DND-41 (cell line): ENCODE measurements around the gene PPA2.

ENCODE experiments used
- ATAC-seq: fragments of 200-7000 bp; cut with Tn5 transposase; 3 replicates; pipeline ENCODE4 v1.9.1; 2021; ENCODE audit warnings: low read depth; ENCODE audit not compliant: insufficient read depth
- DNase-seq: peaks from one replicate; pipeline ENCODE4 v3.0.0-alpha.2; 2020
- H2AFZ ChIP-seq: 2 replicates; pipeline ENCODE4 v1.6.0; 2012; ENCODE audit warnings: low read depth, low read length
- H3K27ac ChIP-seq: 2 replicates; pipeline ENCODE4 v1.5.1; 2012; ENCODE audit warnings: low read length, inconsistent platforms
- H3K27me3 ChIP-seq: fragments of 200-600 bp; sonication (generic); 2 replicates; pipeline ENCODE4 v1.6.0; 2012; ENCODE audit warnings: low read length, mild to moderate bottlenecking, inconsistent platforms; ENCODE audit not compliant: insufficient read depth, poor library complexity
- H3K36me3 ChIP-seq: 2 replicates; pipeline ENCODE4 v1.5.1; 2012; ENCODE audit warnings: low read length, inconsistent platforms; ENCODE audit not compliant: insufficient read depth
- H3K4me1 ChIP-seq: 2 replicates; pipeline ENCODE4 v1.5.1; 2012; ENCODE audit warnings: mild to moderate bottlenecking, low read length; ENCODE audit not compliant: insufficient read depth
- H3K4me2 ChIP-seq: 2 replicates; pipeline ENCODE4 v1.6.0; 2012; ENCODE audit warnings: mild to moderate bottlenecking, moderate library complexity, low read length, inconsistent platforms; ENCODE audit not compliant: insufficient read depth
- H3K4me3 ChIP-seq, 2 experiments: fragments of 200-600 bp in 1 of 2; shearing (Covaris generic) in 1 of 2; 2 replicates each; pipeline ENCODE4 v1.5.1; 2012 to 2016; ENCODE audit warnings: inconsistent platforms in 2 of 2, low read length in 2 of 2, mild to moderate bottlenecking in 2 of 2, low read depth in 1 of 2, moderate library complexity in 1 of 2
- H3K79me2 ChIP-seq: 2 replicates; pipeline ENCODE4 v1.6.0; 2012; ENCODE audit warnings: low read length, inconsistent platforms; ENCODE audit not compliant: insufficient read depth
- H3K9ac ChIP-seq: 2 replicates; pipeline ENCODE4 v1.6.0; 2012; ENCODE audit warnings: low read depth, mild to moderate bottlenecking, inconsistent platforms, low read length, moderate library complexity
- H3K9me3 ChIP-seq: 2 replicates; pipeline ENCODE4 v1.5.1; 2012; ENCODE audit warnings: low read length, moderate library complexity, mild to moderate bottlenecking, inconsistent platforms; ENCODE audit not compliant: insufficient read depth, severe bottlenecking
- H4K20me1 ChIP-seq: 2 replicates; pipeline ENCODE4 v1.6.0; 2012; ENCODE audit warnings: low read length; ENCODE audit not compliant: insufficient read depth
- EZH2 ChIP-seq: IDR thresholded peaks from 3 replicates; pipeline ENCODE4 v1.6.1; 2012; ENCODE audit warnings: borderline replicate concordance, low read depth, mild to moderate bottlenecking, moderate library complexity, low read length, inconsistent platforms; ENCODE audit not compliant: severe bottlenecking
- TF ChIP-seq, protein P1 (sequence below): IDR thresholded peaks from 2 replicates; pipeline ENCODE4 v1.5.1; 2012; ENCODE audit warnings: borderline replicate concordance, low read length, moderate library complexity, mild to moderate bottlenecking; ENCODE audit not compliant: poor library complexity, severe bottlenecking; ENCODE audit errors: extremely low read depth

PPA2 gene

DNA sequence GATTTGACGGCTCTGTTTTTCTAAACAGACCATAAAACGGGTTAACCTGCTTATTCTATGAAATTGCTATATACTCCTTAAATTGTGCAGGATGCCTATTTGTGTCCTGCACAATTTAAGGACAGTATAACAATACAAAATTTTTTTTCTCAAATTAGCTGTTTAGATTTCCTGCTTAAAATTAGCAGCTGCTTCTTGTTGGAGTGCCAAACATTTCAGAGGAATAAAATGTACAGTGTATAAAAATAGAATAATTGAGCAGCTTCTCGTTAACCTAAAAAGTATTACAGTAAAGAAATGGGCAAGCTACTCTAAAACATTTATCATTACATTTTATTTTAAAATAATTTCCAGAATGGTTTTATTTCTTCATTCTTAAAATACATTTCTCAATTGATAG lies 100.5 kb downstream of the PPA2 start:
- no peaks in the 10 kb centered on the region for H3K4me1 ChIP-seq
- no peak overlapping the region for H3K4me2 ChIP-seq
- no peaks in the 10 kb centered on the region for H3K27me3 ChIP-seq
- no peak overlapping the region for H3K4me3 ChIP-seq
- DNase-seq (no peak), ATAC-seq (no peak)
- H4K20me1 ChIP-seq = no peaks in the 10 kb centered on the region
- H3K27ac ChIP-seq = no peak overlapping the region
- TF ChIP-seq, protein P1, sequence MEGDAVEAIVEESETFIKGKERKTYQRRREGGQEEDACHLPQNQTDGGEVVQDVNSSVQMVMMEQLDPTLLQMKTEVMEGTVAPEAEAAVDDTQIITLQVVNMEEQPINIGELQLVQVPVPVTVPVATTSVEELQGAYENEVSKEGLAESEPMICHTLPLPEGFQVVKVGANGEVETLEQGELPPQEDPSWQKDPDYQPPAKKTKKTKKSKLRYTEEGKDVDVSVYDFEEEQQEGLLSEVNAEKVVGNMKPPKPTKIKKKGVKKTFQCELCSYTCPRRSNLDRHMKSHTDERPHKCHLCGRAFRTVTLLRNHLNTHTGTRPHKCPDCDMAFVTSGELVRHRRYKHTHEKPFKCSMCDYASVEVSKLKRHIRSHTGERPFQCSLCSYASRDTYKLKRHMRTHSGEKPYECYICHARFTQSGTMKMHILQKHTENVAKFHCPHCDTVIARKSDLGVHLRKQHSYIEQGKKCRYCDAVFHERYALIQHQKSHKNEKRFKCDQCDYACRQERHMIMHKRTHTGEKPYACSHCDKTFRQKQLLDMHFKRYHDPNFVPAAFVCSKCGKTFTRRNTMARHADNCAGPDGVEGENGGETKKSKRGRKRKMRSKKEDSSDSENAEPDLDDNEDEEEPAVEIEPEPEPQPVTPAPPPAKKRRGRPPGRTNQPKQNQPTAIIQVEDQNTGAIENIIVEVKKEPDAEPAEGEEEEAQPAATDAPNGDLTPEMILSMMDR = no peak
- no peak for TF ChIP-seq EZH2
- no peaks in the 10 kb centered on the region for H3K9me3 ChIP-seq
- no peak overlapping the region for H3K9ac ChIP-seq
- no peaks in the 10 kb centered on the region for H3K79me2 ChIP-seq
- H3K36me3 ChIP-seq = peaks cover 19% of the 10 kb centered on the region; the same call in 1 of the 2 replicates
- no peak overlapping the region for H2AFZ ChIP-seq

DNA sequence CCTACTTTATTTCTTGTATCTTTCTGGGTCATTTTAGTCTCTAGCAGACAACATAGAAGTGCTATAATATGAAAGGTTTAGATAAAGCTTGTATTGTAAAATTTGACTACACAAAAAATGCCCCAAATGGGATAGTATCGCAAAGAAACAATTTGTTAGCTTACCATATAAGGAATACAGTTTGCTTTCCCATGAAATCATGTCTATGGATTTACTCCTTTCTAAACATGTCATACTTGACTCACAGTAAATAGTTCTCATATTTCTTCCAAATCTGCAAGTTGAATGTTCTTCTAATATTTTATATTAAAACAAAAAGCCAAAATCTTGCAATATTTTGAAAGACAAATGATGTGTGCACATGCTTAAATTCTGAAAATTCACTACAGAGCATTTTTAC lies 103.9 kb downstream of the PPA2 start:
- no peaks in the 10 kb centered on the region for H4K20me1 ChIP-seq
- H3K79me2 ChIP-seq = no peaks in the 10 kb centered on the region
- no peak overlapping the region for H3K27ac ChIP-seq
- no peak for TF ChIP-seq EZH2
- TF ChIP-seq, protein P1 = no peak
- peaks cover 13% of the 10 kb centered on the region for H3K9me3 ChIP-seq
- H3K9ac ChIP-seq = no peak overlapping the region
- no peaks in the 10 kb centered on the region for H3K4me1 ChIP-seq
- no peaks in the 10 kb centered on the region for H3K27me3 ChIP-seq
- H3K4me3 ChIP-seq = no peak overlapping the region
- peaks cover 36% of the 10 kb centered on the region for H3K36me3 ChIP-seq
- DNase-seq (no peak), ATAC-seq (no peak)
- no peak overlapping the region for H3K4me2 ChIP-seq
- H2AFZ ChIP-seq = no peak overlapping the region

DNA sequence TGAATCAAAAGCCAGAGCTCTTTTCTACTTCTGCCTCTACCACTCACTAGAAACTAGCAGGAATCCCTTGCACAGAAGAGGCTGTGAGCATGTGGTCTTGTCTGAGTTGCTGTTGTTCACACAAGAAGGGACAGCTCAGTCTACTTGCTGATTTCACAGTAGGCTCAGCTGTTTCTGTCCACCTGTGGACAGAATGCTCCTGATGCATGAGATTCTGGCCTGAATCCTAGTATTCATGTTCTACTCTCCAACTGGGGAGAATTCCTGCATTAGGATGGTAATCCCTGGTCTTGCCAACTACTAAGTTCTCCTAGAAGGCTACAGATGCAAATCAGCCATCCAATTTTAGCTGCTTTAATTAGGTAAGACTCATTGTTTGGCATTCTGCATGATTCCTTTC lies 112.8 kb downstream of the PPA2 start:
- H4K20me1 ChIP-seq = no peaks in the 10 kb centered on the region
- no peak overlapping the region for H3K9ac ChIP-seq
- DNase-seq (no peak), ATAC-seq (no peak)
- no peak for TF ChIP-seq EZH2
- TF ChIP-seq, protein P1 = no peak
- H3K9me3 ChIP-seq = no peaks in the 10 kb centered on the region
- H3K27me3 ChIP-seq = no peaks in the 10 kb centered on the region
- H3K4me1 ChIP-seq = no peaks in the 10 kb centered on the region
- no peak overlapping the region for H2AFZ ChIP-seq
- H3K27ac ChIP-seq = no peak overlapping the region
- H3K36me3 ChIP-seq = peaks cover 4% of the 10 kb centered on the region; the same call in 1 of the 2 replicates
- no peaks in the 10 kb centered on the region for H3K79me2 ChIP-seq
- H3K4me2 ChIP-seq = no peak overlapping the region
- H3K4me3 ChIP-seq = no peak overlapping the region

DNA sequence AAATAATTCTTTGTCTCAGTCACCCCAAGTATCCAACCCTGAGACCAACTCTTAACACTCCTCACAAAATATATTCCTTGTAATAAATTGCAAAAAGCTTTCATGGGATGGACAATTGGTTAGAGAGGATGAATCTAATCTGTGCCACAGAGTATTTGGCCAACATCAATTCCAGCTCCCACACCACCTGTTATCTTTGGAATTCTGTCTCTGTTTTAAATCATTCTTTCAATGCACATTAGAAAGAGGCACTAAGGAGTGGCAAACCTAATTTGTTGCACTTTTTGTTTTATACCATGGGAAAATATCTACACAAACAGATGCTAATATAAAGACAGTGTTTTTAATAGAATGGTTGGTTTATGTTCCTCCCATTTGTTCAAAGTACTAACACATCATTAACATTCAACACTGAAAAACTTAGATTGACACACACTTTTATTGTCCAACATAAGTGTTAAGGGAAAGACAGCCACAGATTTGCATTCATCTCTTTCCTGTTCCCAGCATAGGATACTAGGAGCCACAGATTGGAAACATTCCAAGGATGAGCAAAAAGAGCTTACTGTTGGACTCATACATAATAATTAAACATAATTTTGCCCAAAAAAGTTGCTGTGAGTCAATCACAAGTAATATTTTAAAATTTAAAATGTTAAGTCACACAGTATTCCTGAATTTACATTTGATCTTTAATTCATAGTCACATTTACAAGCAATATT lies 116.4 kb downstream of the PPA2 start:
- Histone ChIP-seq H3K27me3 (no peaks in the 10 kb centered on the region), H3K4me2 (no peak overlapping the region), H3K27ac (no peak overlapping the region), H3K4me1 (no peaks in the 10 kb centered on the region), H3K9ac (no peak overlapping the region), H3K36me3 (no peaks in the 10 kb centered on the region), H2AFZ (no peak overlapping the region), H3K9me3 (no peaks in the 10 kb centered on the region), H3K79me2 (no peaks in the 10 kb centered on the region), H3K4me3 (no peak overlapping the region), H4K20me1 (no peaks in the 10 kb centered on the region)
- ATAC-seq (no peak), DNase-seq (no peak)
- TF ChIP-seq EZH2 = no peak
- TF ChIP-seq, protein P1 = no peak
